Subcutaneous adipose tissue (tissue), 4 donors: ENCODE data around the gene SNX10. TPM values are rescaled to one million over a fixed set of nuclear protein-coding genes. Genes with fewer than 3 reads are reported as not detected.

Experiments used
- CTCF ChIP-seq: fragments of 450-650 bp; IDR thresholded peaks from one replicate; pipeline ENCODE4 v1.5.1; 2016; ENCODE audit warnings: low read depth, mild to moderate bottlenecking, control low read depth, antibody characterized with exemption, moderate library complexity
- total RNA-seq, 4 donors: library from RNA; depleted of rRNA; stranded (reverse); fragments of >200 nt; gene quantifications; one replicate each; pipeline ENCODE4 v1.1.0, GENCODE V29; 2016

Gene SNX10
- total RNA-seq, 4 donors from 2014 or later = 23.9 to 150 (median 68.6) TPM

- no peak for TF ChIP-seq CTCF
Observed at GRCh38 chr7:26372249-26372648, 80.6 kb downstream of the SNX10 start.

- no peak for TF ChIP-seq CTCF
Observed at GRCh38 chr7:26372704-26373103, 81.0 kb downstream of the SNX10 start.

GRCh38 chr7:26374647-26375373 is 83.1 kb downstream of the SNX10 start:
- no peak for TF ChIP-seq CTCF

GRCh38 chr7:26375726-26376174 is 84.1 kb downstream of the SNX10 start:
- TF ChIP-seq CTCF = no peak

- no peak for TF ChIP-seq CTCF
Observed at GRCh38 chr7:26376175-26376917, 84.7 kb downstream of the SNX10 start.

GRCh38 chr7:26378016-26378415 is 86.4 kb downstream of the SNX10 start:
- TF ChIP-seq CTCF = no peak

- TF ChIP-seq CTCF = no peak
Observed at GRCh38 chr7:26379711-26380110, 88.0 kb downstream of the SNX10 start.
